ENCODE data around the gene TCF19. TPM values are rescaled to one million over a fixed set of nuclear protein-coding genes. Genes with fewer than 3 reads are reported as not detected.

TCF19 gene
- total and polyA plus RNA-seq, 2 donors (not counting 1 experiment from before 2014, with no cell fraction given), result 7.2 to 8.4 TPM

DNA sequence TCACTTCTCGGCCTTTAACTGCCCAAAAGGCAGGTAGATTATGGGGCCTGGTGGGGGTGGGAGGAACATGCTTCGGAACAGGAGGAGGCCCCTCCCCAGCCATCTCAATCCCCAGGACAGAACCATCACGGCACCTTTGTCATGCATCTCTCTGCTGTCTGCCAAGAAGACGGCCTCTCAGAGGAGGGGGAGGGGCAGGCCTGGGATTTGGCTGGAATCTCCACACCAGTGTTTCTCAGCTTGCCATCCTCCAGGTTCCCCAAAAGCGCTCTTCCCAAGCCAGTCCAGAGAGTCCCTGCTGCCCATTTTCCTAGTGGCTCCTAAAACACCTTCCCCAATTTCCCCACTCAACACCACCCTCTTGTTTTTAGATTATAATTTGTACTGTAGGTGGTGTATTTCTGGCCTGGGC lies 14.6 kb downstream of the TCF19 start:
- no peak for DNase-seq (ENCODE audit: low read depth in 2 of 2)
- Histone ChIP-seq H3K9ac (ENCODE audit: insufficient read depth, low read length) (no peak overlapping the region), H2AFZ (ENCODE audit: low read length) (no peak overlapping the region), H3K4me2 (ENCODE audit: extremely low read depth, insufficient read depth, low read length) (no peak overlapping the region), H3K27ac (ENCODE audit: insufficient read depth, low read length) (no peak overlapping the region), H3K9me3 (ENCODE audit: control insufficient read depth, insufficient read depth, low read depth, low read length) (no peaks in the 10 kb centered on the region), H4K20me1 (ENCODE audit: control insufficient read depth, extremely low read depth, insufficient read depth, low read length) (no peaks in the 10 kb centered on the region), H3K4me3 (replicated peaks in 1 of 4; ENCODE audit: control extremely low read depth in 1 of 4, insufficient read depth in 1 of 4, low read depth in 3 of 4, low read length in 4 of 4) (no peak overlapping the region), H3K79me2 (ENCODE audit: control insufficient read depth, insufficient read depth, low read length) (no peaks in the 10 kb centered on the region), H3K27me3 (ENCODE audit: control insufficient read depth, insufficient read depth, low read length) (no peaks in the 10 kb centered on the region), H3K4me1 (ENCODE audit: control insufficient read depth, extremely low read depth, insufficient read depth, low read length) (peaks cover 11% of the 10 kb centered on the region), H3K36me3 (ENCODE audit: control insufficient read depth, insufficient read depth, low read length) (no peaks in the 10 kb centered on the region)
- TF ChIP-seq EZH2 (IDR thresholded peaks at IDR 0.05; ENCODE audit: low read length, missing control alignments), result no peak
- TF ChIP-seq, protein P1, sequence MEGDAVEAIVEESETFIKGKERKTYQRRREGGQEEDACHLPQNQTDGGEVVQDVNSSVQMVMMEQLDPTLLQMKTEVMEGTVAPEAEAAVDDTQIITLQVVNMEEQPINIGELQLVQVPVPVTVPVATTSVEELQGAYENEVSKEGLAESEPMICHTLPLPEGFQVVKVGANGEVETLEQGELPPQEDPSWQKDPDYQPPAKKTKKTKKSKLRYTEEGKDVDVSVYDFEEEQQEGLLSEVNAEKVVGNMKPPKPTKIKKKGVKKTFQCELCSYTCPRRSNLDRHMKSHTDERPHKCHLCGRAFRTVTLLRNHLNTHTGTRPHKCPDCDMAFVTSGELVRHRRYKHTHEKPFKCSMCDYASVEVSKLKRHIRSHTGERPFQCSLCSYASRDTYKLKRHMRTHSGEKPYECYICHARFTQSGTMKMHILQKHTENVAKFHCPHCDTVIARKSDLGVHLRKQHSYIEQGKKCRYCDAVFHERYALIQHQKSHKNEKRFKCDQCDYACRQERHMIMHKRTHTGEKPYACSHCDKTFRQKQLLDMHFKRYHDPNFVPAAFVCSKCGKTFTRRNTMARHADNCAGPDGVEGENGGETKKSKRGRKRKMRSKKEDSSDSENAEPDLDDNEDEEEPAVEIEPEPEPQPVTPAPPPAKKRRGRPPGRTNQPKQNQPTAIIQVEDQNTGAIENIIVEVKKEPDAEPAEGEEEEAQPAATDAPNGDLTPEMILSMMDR (conservative IDR thresholded peaks at IDR 0.05 in 1 of 2, IDR thresholded peaks at IDR 0.05 in 1 of 2; ENCODE audit: low read depth in 1 of 2, low read length in 2 of 2), result no peak

DNA sequence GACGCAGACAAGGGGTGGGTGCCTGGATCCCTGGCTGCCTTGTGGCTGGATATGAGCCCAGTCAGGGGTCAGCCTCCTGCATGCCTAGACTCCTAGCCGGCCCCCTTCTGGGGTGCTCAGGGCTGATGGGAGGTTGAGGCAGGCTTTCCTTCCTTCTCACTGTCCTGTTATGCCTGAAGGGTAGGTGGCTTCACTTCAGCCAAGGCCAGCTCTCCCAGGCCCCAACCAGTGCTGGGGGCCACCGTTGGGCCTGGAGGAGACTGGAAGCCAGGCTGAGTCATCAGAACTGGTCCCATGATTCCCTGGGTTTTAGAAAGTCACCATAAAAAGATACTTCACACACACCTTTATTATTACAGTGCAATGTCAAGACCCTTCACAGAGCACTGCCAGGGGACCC lies 15.0 kb downstream of the TCF19 start:
- no peak for DNase-seq (ENCODE audit: low read depth in 2 of 2)

DNA sequence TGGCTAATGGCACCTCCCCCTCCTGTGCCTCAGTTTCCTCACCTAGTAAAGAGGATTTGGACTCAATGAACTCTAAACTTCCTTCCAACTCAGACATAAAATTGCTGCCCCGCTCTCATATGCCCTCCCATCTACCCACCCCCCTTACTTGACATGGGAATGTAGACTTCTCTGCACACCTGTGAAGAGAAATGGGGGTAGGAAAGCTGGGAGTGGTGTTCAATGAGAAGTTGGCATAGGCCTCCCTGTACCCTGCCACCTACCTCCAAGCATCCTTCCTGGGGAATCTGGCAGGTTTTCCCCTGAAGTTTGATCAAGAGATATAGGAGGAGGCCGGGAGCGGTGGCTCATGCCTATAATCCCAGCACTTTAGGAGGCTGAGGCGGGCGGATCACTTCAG lies 16.0 kb downstream of the TCF19 start:
- H3K4me3 ChIP-seq (replicated peaks in 1 of 4; ENCODE audit: control extremely low read depth in 1 of 4, insufficient read depth in 1 of 4, low read depth in 3 of 4, low read length in 4 of 4), result no peak overlapping the region
- peaks cover 11% of the 10 kb centered on the region for H3K4me1 ChIP-seq (ENCODE audit: control insufficient read depth, extremely low read depth, insufficient read depth, low read length)
- no peak overlapping the region for H3K27ac ChIP-seq (ENCODE audit: insufficient read depth, low read length)
- no peaks in the 10 kb centered on the region for H3K36me3 ChIP-seq (ENCODE audit: control insufficient read depth, insufficient read depth, low read length)
- H2AFZ ChIP-seq (ENCODE audit: low read length), result no peak overlapping the region
- DNase-seq (ENCODE audit: low read depth in 2 of 2), result no peak
- no peaks in the 10 kb centered on the region for H3K9me3 ChIP-seq (ENCODE audit: control insufficient read depth, insufficient read depth, low read depth, low read length)
- H3K79me2 ChIP-seq (ENCODE audit: control insufficient read depth, insufficient read depth, low read length), result no peaks in the 10 kb centered on the region
- no peaks in the 10 kb centered on the region for H4K20me1 ChIP-seq (ENCODE audit: control insufficient read depth, extremely low read depth, insufficient read depth, low read length)
- no peak overlapping the region for H3K4me2 ChIP-seq (ENCODE audit: extremely low read depth, insufficient read depth, low read length)
- no peaks in the 10 kb centered on the region for H3K27me3 ChIP-seq (ENCODE audit: control insufficient read depth, insufficient read depth, low read length)
- TF ChIP-seq, protein P1 (conservative IDR thresholded peaks at IDR 0.05 in 1 of 2, IDR thresholded peaks at IDR 0.05 in 1 of 2; ENCODE audit: low read depth in 1 of 2, low read length in 2 of 2), result no peak
- TF ChIP-seq EZH2 (IDR thresholded peaks at IDR 0.05; ENCODE audit: low read length, missing control alignments), result no peak
- no peak overlapping the region for H3K9ac ChIP-seq (ENCODE audit: insufficient read depth, low read length)

More for the DNA sequence above, 15.0 kb downstream of the TCF19 start:
- TF ChIP-seq, protein P1 (conservative IDR thresholded peaks at IDR 0.05 in 1 of 2, IDR thresholded peaks at IDR 0.05 in 1 of 2; ENCODE audit: low read depth in 1 of 2, low read length in 2 of 2), result no peak
- TF ChIP-seq EZH2 (IDR thresholded peaks at IDR 0.05; ENCODE audit: low read length, missing control alignments), result no peak
- Histone ChIP-seq H3K4me2 (ENCODE audit: extremely low read depth, insufficient read depth, low read length) (no peak overlapping the region), H3K27ac (ENCODE audit: insufficient read depth, low read length) (no peak overlapping the region), H3K79me2 (ENCODE audit: control insufficient read depth, insufficient read depth, low read length) (no peaks in the 10 kb centered on the region), H3K36me3 (ENCODE audit: control insufficient read depth, insufficient read depth, low read length) (no peaks in the 10 kb centered on the region), H3K9ac (ENCODE audit: insufficient read depth, low read length) (no peak overlapping the region), H3K4me1 (ENCODE audit: control insufficient read depth, extremely low read depth, insufficient read depth, low read length) (peaks cover 11% of the 10 kb centered on the region), H4K20me1 (ENCODE audit: control insufficient read depth, extremely low read depth, insufficient read depth, low read length) (no peaks in the 10 kb centered on the region), H3K4me3 (replicated peaks in 1 of 4; ENCODE audit: control extremely low read depth in 1 of 4, insufficient read depth in 1 of 4, low read depth in 3 of 4, low read length in 4 of 4) (no peak overlapping the region), H3K9me3 (ENCODE audit: control insufficient read depth, insufficient read depth, low read depth, low read length) (no peaks in the 10 kb centered on the region), H2AFZ (ENCODE audit: low read length) (no peak overlapping the region), H3K27me3 (ENCODE audit: control insufficient read depth, insufficient read depth, low read length) (no peaks in the 10 kb centered on the region)

Data from fibroblast of lung (primary cell).